NCI-H2107 treated with DMSO at 0.1 percent for 48 hours (cell line): ENCODE results near the gene NAGPA.
A peak's percentile ranks its signal among the peaks of the same experiment; 100 is the strongest.
"Not testable (repeated sequence)": the region's sequence is repeated elsewhere in the genome, so short reads cannot be mapped to it uniquely, and the experiment has no call there.

Source experiments
- DNase-seq: peaks from one replicate; lab custom pipeline; 2025; ENCODE audit not compliant: unreplicated experiment; lab: John Stamatoyannopoulos, UW

Gene NAGPA

GRCh38 chr16:5033256-5034166 is at the start of gene NAGPA:
Gene NAGPA (minus strand): TSS chr16:5033935. CDS start chr16:5033914, 21 bp downstream.
- peak; percentile 26 for DNase-seq

GRCh38 chr16:5080996-5081395 is 47.3 kb upstream of the NAGPA start:
- DNase-seq: not testable (repeated sequence)

GRCh38 chr16:5080461-5080860 is 46.7 kb upstream of the NAGPA start:
- not testable (repeated sequence) for DNase-seq

- DNase-seq: no peak
These were observed 44.9 kb upstream of the NAGPA start for GRCh38 chr16:5078626-5079025.

- no peak for DNase-seq
These were observed 43.6 kb upstream of the NAGPA start for GRCh38 chr16:5077304-5077703.

GRCh38 chr16:5075637-5076036 is 41.9 kb upstream of the NAGPA start:
- no peak for DNase-seq

- not testable (repeated sequence) for DNase-seq
These were observed 40.0 kb upstream of the NAGPA start for GRCh38 chr16:5073771-5074170.

GRCh38 chr16:5073279-5073629 is 39.5 kb upstream of the NAGPA start:
- no peak for DNase-seq

- no peak for DNase-seq
These were observed 38.9 kb upstream of the NAGPA start for GRCh38 chr16:5072334-5073278.

GRCh38 chr16:5071681-5072333 is 38.1 kb upstream of the NAGPA start, which contains the start of gene ALG1:
Gene ALG1 (plus strand): TSS chr16:5071843. CDS start chr16:5071850, 7 bp downstream.
- peak; percentile 36 for DNase-seq

- no peak for DNase-seq
These were observed 37.6 kb upstream of the NAGPA start for GRCh38 chr16:5071341-5071680.

GRCh38 chr16:5070431-5071186 is 36.9 kb upstream of the NAGPA start:
- no peak for DNase-seq

- DNase-seq: no peak
These were observed 36.1 kb upstream of the NAGPA start for GRCh38 chr16:5069854-5070253.

- DNase-seq: no peak
These were observed 35.3 kb upstream of the NAGPA start for GRCh38 chr16:5069048-5069447.

GRCh38 chr16:5066511-5066910 is 32.8 kb upstream of the NAGPA start:
- DNase-seq: no peak

GRCh38 chr16:5065813-5066212 is 32.1 kb upstream of the NAGPA start, which contains the start of gene C16orf89:
Gene C16orf89 (minus strand): TSS chr16:5065956. CDS start chr16:5065908, 48 bp downstream.
- DNase-seq: no peak

GRCh38 chr16:5065326-5065725 is 31.6 kb upstream of the NAGPA start:
- no peak for DNase-seq

GRCh38 chr16:5064915-5065314 is 31.2 kb upstream of the NAGPA start:
- no peak for DNase-seq

- DNase-seq: no peak
These were observed 29.3 kb upstream of the NAGPA start for GRCh38 chr16:5062790-5063765.
